Motor neuron (in vitro differentiated cells): ENCODE results near the gene STAMBP. TPM values are rescaled to one million over a fixed set of nuclear protein-coding genes. Genes with fewer than 3 reads are reported as not detected.
A peak's percentile ranks its signal among the peaks of the same experiment; 100 is the strongest.

Experiments used
- ATAC-seq, 8 experiments: fragments of 200-7000 bp; cut with Tn5 transposase; replicated peaks in 6 of 8; 2 replicates each; pipeline ENCODE4 v1.8.0; 2021; ENCODE audit warnings: mild to moderate bottlenecking in 8 of 8, moderate library complexity in 8 of 8
- H3K27ac ChIP-seq, 2 donors: fragments of 250-450 bp; sonication (Bioruptor Pico); 2 replicates each; pipeline ENCODE4 v1.9.0; 2021; ENCODE audit warnings: antibody characterized with exemption in 2 of 2, mild to moderate bottlenecking in 2 of 2, moderate library complexity in 1 of 2
- H3K4me1 ChIP-seq, 2 donors: fragments of 250-450 bp; sonication (Bioruptor Pico); replicated peaks in 1 of 2; 2 replicates each; pipeline ENCODE4 v1.6.1; 2021; ENCODE audit warnings: antibody characterized with exemption in 2 of 2, mild to moderate bottlenecking in 2 of 2, moderate library complexity in 1 of 2
- H3K4me3 ChIP-seq, 5 donors: fragments of 250-450 bp; sonication (Bioruptor Pico); 2 replicates each; pipeline ENCODE4 v1.9.0; 2021; ENCODE audit warnings: antibody characterized with exemption in 5 of 5, mild to moderate bottlenecking in 5 of 5, moderate library complexity in 4 of 5
- WGBS, 10 experiments: fragments of 450-650 bp; shearing (Covaris generic); methylation state at CpG; one replicate each; pipeline ENCODE4 v1.0.0; 2022; 5-methylcytosine and 5-hydroxymethylcytosine counted together
- in situ Hi-C, 9 experiments: fragments of 400-800 bp; cut with MboI; loops; one replicate each; pipeline ENCODE4 v1.15.0; 2021; ENCODE audit warnings: low sequenced_read_pairs in 9 of 9, low pct_unique_long_range_greater_than_20kb in 2 of 9; ENCODE audit not compliant: unreplicated experiment in 9 of 9
- total RNA-seq, 8 experiments: library from RNA; unstranded; fragments of 300-600 nt; gene quantifications; 2 replicates each; pipeline versions ENCODE4 v1.2.3 to v1.2.4, GENCODE V29; 2022

The STAMBP gene
- total RNA-seq, 8 experiments from 2014 or later: 28.3 to 65.1 (median 37.3) TPM

GRCh38 chr2:73823916-73824523 is 4.7 kb upstream of the STAMBP start:
- Histone ChIP-seq H3K27ac (no peak overlapping the region), H3K4me3 (no peak overlapping the region), H3K4me1 (no peaks in the 10 kb centered on the region)
- in situ Hi-C loops: no loop called here
- peak in 3 of 8 experiments; percentile 21 to 41 (median 26) for ATAC-seq
- WGBS, 10 experiments: 0 to 21% (median 13%) methylated on average over 2 to 3 of the region's 3 CpGs; no CpG with 5 or more reads in 1 of the 10 experiments

- Histone ChIP-seq H3K4me3 (no peak overlapping the region), H3K27ac (no peak overlapping the region), H3K4me1 (peaks cover 5 to 8% of the 10 kb centered on the region in 2 donors)
- in situ Hi-C loops: loop anchor here in 6 of 9 experiments (25.0 kb wide), 3 partner anchors 137 to 337 kb away; partner anchors contain the start of gene BOLA3 (in 1 of the 6)
- no peak for ATAC-seq
- WGBS, 10 experiments: 0 to 81% (median 60%) methylated on average over 1 to 4 of the region's 4 CpGs; no CpG with 5 or more reads in 1 of the 10 experiments
These were observed 3.4 kb upstream of the STAMBP start for GRCh38 chr2:73825408-73825807.

DNA sequence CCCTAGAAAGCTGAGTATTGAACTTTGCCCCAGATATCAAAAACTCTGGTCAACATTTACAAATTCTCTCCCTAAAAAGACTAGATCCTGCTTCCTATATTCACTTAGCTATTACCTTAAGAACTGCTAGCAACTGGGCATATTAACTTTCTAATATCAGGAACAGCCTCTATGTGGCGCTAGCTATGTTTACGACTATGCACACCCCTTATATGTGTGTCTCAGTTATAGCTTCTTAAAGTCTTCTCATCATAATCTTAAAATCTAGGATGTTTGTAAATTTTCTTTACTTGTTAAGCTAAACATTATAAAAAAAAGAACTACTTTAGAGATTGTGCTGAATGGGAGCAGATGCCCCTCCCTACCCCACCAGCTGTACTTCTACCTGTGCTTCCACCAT is 1.7 kb upstream of the STAMBP start:
- Histone ChIP-seq H3K4me3 (no peak overlapping the region), H3K4me1 (peaks cover 5 to 8% of the 10 kb centered on the region in 2 donors), H3K27ac (no peak overlapping the region)
- in situ Hi-C loops: loop anchor here in 6 of 9 experiments (25.0 kb wide), 3 partner anchors 135 to 335 kb away; partner anchors contain the start of gene BOLA3 (in 1 of the 6)
- WGBS, 10 experiments: 0 to 80% (median 37%) methylated on average over 2 of the region's 2 CpGs; no CpG with 5 or more reads in 3 of the 10 experiments
- no peak for ATAC-seq

DNA sequence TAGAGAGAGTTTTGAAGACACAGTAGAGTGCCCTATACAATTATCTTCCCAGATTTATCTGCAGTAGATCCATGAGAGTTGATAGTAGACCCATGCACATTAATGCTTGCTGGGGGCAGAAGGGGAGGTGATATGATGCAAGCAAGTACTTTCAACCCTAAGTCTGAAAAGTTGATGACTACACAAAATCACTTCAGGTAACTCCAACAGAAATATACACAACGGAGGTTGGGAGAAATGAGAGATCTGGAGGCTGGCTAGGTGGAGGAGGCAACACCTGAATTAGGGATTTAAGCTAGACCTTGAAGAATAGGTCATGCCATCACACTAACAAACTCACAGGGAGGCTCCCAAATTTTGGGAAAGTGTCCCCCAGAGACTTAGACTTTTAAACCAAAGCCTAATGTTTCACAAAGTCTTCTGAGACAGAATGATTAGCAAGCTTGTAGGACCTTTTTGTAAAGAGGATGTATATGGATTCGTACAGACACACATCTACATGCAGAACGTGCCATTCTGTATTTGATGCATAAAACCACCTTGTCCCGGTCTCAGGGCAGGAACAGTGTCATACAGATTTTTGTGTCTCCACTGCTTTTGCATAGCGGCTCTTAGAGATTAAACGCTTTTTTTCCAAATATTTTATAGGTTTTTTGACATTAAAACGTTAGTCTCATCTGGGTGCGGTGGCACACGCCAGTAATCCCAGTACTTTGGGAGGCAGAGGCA is 937 bp upstream of the STAMBP start:
- Histone ChIP-seq H3K27ac (no peak overlapping the region), H3K4me1 (peaks cover 5 to 8% of the 10 kb centered on the region in 2 donors), H3K4me3 (no peak overlapping the region)
- in situ Hi-C loops: loop anchor here in 6 of 9 experiments (25.0 kb wide), 3 partner anchors 134 to 334 kb away; partner anchors contain the start of gene BOLA3 (in 1 of the 6)
- no peak for ATAC-seq
- 51 to 95% (median 83%) methylated on average over 2 to 9 of the region's 9 CpGs; no CpG with 5 or more reads in 2 of the 10 experiments for WGBS, 10 experiments

- in situ Hi-C loops: loop anchor here in 6 of 9 experiments (25.0 kb wide), 3 partner anchors 134 to 334 kb away; partner anchors contain the start of gene BOLA3 (in 1 of the 6)
- 19 to 100% (median 64%) methylated on average over 2 to 4 of the region's 4 CpGs for WGBS, 10 experiments
- no peak overlapping the region for H3K27ac ChIP-seq
These were observed 358 bp upstream of the STAMBP start for GRCh38 chr2:73828389-73828817.

DNA sequence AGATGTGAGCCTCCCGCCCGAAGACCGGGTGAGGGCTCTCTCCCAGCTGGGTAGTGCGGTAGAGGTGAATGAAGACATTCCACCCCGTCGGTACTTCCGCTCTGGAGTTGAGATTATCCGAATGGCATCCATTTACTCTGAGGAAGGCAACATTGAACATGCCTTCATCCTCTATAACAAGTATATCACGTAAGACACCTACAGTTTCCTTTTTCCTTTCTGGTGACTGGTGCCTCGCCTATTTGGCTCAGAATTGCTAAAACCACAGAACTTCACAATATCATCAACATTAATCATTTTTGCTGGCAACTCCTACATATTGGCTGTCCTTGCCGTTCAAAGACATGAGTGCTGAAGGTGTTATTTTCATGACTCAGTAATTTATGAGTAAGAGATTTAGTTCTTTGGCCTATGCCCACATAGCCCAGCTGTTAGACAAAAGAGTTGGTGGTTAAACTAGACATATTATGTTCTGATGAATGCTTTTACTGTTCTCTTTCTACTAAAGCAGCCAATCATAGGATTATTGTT is 2.2 kb downstream of the STAMBP start:
- no peak for ATAC-seq

More at GRCh38 chr2:73828389-73828817, 358 bp upstream of the STAMBP start:
- no peak for ATAC-seq
- Histone ChIP-seq H3K4me1 (peaks cover 5 to 8% of the 10 kb centered on the region in 2 donors), H3K4me3 (peak overlapping the region; percentile 66 to 94 (median 83))

GRCh38 chr2:73832930-73833329 is 4.2 kb downstream of the STAMBP start:
- no peak overlapping the region for H3K4me3 ChIP-seq
- ATAC-seq: peak in 1 of 8 experiments; percentile 23
- in situ Hi-C loops: loop anchor here in 6 of 9 experiments (25.0 kb wide), 3 partner anchors 129 to 329 kb away; partner anchors contain the start of gene BOLA3 (in 1 of the 6)
- peaks cover 5 to 8% of the 10 kb centered on the region in 2 donors for H3K4me1 ChIP-seq
- H3K27ac ChIP-seq: no peak overlapping the region

More for the DNA sequence above, 2.2 kb downstream of the STAMBP start:
- Histone ChIP-seq H3K4me1 (peaks cover 5 to 8% of the 10 kb centered on the region in 2 donors), H3K4me3 (no peak overlapping the region), H3K27ac (no peak overlapping the region)
- in situ Hi-C loops: loop anchor here in 6 of 9 experiments (25.0 kb wide), 3 partner anchors 131 to 331 kb away; partner anchors contain the start of gene BOLA3 (in 1 of the 6)
- WGBS, 10 experiments: 33 to 100% (median 93%) methylated on average over 1 to 9 of the region's 11 CpGs

DNA sequence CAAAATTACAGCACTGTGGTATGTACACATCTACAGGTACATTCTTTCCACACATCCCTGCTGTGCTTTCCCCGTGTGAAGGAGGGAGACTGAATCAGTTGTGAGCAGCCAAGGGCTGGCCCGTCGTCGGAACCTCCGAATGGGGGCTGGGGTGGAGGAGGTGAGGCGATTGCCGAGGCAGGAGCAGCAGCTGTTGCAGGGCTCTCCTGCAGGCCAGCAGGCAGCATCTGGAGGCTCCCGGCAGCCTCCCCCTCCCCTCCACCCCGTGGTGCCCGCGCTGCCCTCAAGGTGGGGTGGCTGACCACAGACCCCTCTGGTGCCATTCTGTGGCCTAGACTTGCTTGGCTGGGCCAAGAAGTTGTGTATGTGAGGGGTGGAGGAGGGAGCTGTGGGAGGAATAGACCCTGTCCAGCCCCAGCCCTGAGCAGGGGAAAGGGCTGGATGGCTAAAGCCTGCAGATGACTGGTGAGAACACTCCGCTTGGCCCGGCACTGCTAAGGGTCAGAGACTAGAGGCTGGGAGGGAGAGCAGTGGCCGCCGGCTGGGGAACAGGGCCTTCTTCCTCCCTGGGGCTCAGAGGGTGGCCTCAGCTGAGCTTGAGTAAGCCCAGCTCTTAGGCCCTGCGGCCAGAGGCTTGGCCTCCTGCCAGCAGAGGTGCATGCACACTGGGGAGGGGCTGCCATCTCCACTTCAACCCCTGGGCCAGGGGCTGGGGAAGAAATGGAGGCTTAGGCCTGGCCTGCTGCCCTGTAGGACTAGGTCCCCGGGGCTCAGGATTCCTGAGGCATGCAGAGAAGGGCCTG is 7.6 kb downstream of the STAMBP start:
- no peaks in the 10 kb centered on the region for H3K4me1 ChIP-seq
- H3K27ac ChIP-seq: no peak overlapping the region
- ATAC-seq: no peak
- in situ Hi-C loops: loop anchor here in 6 of 9 experiments (25.0 kb wide), 3 partner anchors 126 to 326 kb away; partner anchors contain the start of gene BOLA3 (in 1 of the 6)
- H3K4me3 ChIP-seq: no peak overlapping the region
- 80 to 100% (median 83%) methylated on average over 1 to 9 of the region's 17 CpGs; no CpG with 5 or more reads in 5 of the 10 experiments for WGBS, 10 experiments

GRCh38 chr2:73837847-73838585 is 9.3 kb downstream of the STAMBP start:
- no peak for ATAC-seq
- Histone ChIP-seq H3K4me3 (no peak overlapping the region), H3K4me1 (no peaks in the 10 kb centered on the region), H3K27ac (no peak overlapping the region)
- 57 to 100% (median 93%) methylated on average over 1 to 4 of the region's 4 CpGs; no CpG with 5 or more reads in 1 of the 10 experiments for WGBS, 10 experiments
- in situ Hi-C loops: loop anchor here in 6 of 9 experiments (25.0 kb wide), 3 partner anchors 124 to 324 kb away; partner anchors contain the start of gene BOLA3 (in 1 of the 6)

DNA sequence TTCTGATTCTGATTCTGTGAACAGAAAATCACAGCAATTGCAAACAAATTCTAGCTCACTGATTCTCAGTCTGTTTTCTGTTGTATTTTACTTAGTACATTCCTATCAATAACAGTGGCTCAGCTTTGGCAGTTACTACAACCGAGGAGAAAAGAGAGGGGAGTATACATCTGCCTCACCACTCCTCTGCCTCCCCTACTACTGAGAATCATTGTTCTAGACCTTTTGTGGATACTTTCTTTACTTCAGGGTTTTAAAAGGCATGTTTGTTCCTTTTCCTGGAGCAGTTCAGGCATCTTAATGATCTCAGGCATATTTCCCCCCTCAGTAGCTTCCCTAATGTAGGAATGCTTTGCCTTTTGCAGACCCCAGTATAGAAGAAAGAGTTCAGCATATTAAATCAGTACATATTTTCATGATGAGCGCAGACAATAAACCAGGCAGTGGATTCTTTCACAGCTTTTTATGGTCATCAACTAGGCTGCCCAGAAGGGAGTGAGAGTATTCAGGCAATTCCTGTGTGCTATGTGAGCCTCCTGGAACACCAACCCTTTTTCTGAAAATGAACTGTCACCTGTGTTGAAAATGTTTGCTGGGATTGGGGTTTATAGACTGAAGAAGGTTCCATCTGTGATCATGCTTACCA is 10.3 kb downstream of the STAMBP start:
- Histone ChIP-seq H3K27ac (no peak overlapping the region), H3K4me3 (no peak overlapping the region), H3K4me1 (no peaks in the 10 kb centered on the region)
- WGBS, 10 experiments: 0 to 100% (median 75%) methylated on average over 1 to 2 of the region's 2 CpGs; no CpG with 5 or more reads in 4 of the 10 experiments
- in situ Hi-C loops: loop anchor here in 6 of 9 experiments (25.0 kb wide), 3 partner anchors 123 to 323 kb away; partner anchors contain the start of gene BOLA3 (in 1 of the 6)
- peak in 1 of 8 experiments; percentile 33 for ATAC-seq
